HFFc6 (cell line): ENCODE measurements around the gene FMNL2. TPM values are rescaled to one million over a fixed set of nuclear protein-coding genes. Genes with fewer than 3 reads are reported as not detected.
A peak's percentile ranks its signal among the peaks of the same experiment; 100 is the strongest.

Experiments used
- DNase-seq: peaks from one replicate; pipeline ENCODE4 v3.0.0-alpha.2; 2018
- H3K27ac Mint-ChIP-seq: 2 replicates; pipeline ENCODE4 v1.8.0; 2020; ENCODE audit warnings: mild to moderate bottlenecking, mixed read lengths
- H3K27me3 Mint-ChIP-seq: 2 replicates; pipeline ENCODE4 v1.8.0; 2021; ENCODE audit warnings: mild to moderate bottlenecking, moderate library complexity, mixed read lengths; ENCODE audit not compliant: insufficient read depth
- H3K36me3 Mint-ChIP-seq: 2 replicates; pipeline ENCODE4 v1.8.0; 2021; ENCODE audit warnings: low read depth, mixed read lengths
- H3K4me1 Mint-ChIP-seq: 2 replicates; pipeline ENCODE4 v1.8.0; 2020; ENCODE audit warnings: low read depth, mixed read lengths
- H3K4me3 Mint-ChIP-seq: 2 replicates; pipeline ENCODE4 v1.8.0; 2020; ENCODE audit warnings: mild to moderate bottlenecking, moderate library complexity, mixed read lengths
- H3K9me3 Mint-ChIP-seq: 2 replicates; pipeline ENCODE4 v1.8.0; 2020; ENCODE audit warnings: mild to moderate bottlenecking, mixed read lengths
- total RNA-seq, 6 experiments: library from RNA; stranded (reverse); fragmentation: NEBNext Ultra II Directional; extraction: Animal tissue kit (Norgen Biotek cat#: 25700); gene quantifications; 2 replicates in 1 of 6; 3 replicates in 5 of 6; pipeline ENCODE4 v1.2.3, GENCODE V29; 2021
- TF ChIP-seq, protein P1 (sequence below): fragments of 200-600 bp; sonication (generic); IDR thresholded peaks from 2 replicates; pipeline ENCODE4 v1.5.0; 2021; ENCODE audit warnings: antibody characterized with exemption, mild to moderate bottlenecking

Gene FMNL2
- total RNA-seq, 6 experiments from 2014 or later, result 13.7 to 20.9 (median 16.0) TPM

DNA sequence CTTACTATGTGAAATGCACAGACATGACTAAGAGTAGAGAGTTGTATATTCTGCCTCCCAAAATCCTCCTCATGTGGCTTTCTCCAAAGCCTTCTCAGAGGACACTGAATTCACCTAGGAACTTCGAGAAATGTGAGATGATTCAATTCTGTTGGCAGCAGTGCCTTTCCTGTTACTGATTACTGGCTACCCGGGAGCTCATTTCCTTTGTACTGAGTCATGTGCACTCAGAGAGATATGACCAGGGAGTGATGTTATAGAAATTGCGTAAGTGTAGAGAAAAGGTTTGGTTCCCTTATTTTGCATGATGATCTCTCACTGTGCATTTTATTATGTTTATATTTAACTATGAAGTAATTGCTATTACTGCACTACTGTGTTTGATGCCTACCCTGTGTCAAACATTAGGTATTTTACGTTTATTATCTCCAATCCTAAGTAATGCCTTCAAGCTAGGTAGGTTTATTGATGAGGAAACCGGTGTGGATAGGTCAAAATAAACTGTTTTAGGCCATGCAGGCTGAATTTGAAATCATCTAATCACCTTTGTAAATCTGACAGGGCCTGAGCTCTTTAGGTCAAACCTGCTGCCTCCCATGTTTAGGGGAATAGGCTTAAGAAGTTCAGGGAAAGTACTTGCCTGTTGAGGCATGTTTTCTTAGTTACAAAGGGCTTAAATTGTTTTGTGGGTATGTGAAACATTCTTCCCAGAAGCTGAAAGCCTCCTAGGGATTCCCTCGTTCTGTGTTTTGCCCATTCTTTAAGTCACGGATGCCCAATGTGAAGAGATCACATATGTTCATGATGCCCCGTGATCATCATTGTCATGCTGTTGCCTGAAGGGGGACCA, 86.8 kb downstream of the FMNL2 start:
- Mint-ChIP-seq H3K36me3 (no peaks in the 10 kb centered on the region), H3K27me3 (no peaks in the 10 kb centered on the region), H3K27ac (peak overlapping the region; percentile 88), H3K4me3 (peak overlapping the region; percentile 53), H3K4me1 (peaks cover 67% of the 10 kb centered on the region), H3K9me3 (no peaks in the 10 kb centered on the region)
- DNase-seq, result peak; percentile 98
- TF ChIP-seq, protein P1, sequence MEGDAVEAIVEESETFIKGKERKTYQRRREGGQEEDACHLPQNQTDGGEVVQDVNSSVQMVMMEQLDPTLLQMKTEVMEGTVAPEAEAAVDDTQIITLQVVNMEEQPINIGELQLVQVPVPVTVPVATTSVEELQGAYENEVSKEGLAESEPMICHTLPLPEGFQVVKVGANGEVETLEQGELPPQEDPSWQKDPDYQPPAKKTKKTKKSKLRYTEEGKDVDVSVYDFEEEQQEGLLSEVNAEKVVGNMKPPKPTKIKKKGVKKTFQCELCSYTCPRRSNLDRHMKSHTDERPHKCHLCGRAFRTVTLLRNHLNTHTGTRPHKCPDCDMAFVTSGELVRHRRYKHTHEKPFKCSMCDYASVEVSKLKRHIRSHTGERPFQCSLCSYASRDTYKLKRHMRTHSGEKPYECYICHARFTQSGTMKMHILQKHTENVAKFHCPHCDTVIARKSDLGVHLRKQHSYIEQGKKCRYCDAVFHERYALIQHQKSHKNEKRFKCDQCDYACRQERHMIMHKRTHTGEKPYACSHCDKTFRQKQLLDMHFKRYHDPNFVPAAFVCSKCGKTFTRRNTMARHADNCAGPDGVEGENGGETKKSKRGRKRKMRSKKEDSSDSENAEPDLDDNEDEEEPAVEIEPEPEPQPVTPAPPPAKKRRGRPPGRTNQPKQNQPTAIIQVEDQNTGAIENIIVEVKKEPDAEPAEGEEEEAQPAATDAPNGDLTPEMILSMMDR, result peak; percentile 21; the same call in 1 of the 2 replicates

GRCh38 chr2:152423684-152424083, 88.7 kb downstream of the FMNL2 start:
- H3K27ac Mint-ChIP-seq, result no peak overlapping the region
- no peak overlapping the region for H3K4me3 Mint-ChIP-seq
- no peak for DNase-seq
- TF ChIP-seq, protein P1, result no peak
- no peaks in the 10 kb centered on the region for H3K9me3 Mint-ChIP-seq
- no peaks in the 10 kb centered on the region; the same call in 1 of the 2 replicates for H3K27me3 Mint-ChIP-seq
- no peaks in the 10 kb centered on the region for H3K36me3 Mint-ChIP-seq
- H3K4me1 Mint-ChIP-seq, result peaks cover 78% of the 10 kb centered on the region

GRCh38 chr2:152425765-152426727, 91.1 kb downstream of the FMNL2 start:
- TF ChIP-seq, protein P1, result no peak
- Mint-ChIP-seq H3K36me3 (no peaks in the 10 kb centered on the region), H3K4me1 (peaks cover 67% of the 10 kb centered on the region), H3K27ac (peak overlapping the region; percentile 21; the same call in 1 of the 2 replicates), H3K27me3 (no peaks in the 10 kb centered on the region; the same call in 1 of the 2 replicates), H3K4me3 (no peak overlapping the region), H3K9me3 (no peaks in the 10 kb centered on the region)
- no peak for DNase-seq

GRCh38 chr2:152426801-152427200, 91.8 kb downstream of the FMNL2 start:
- Mint-ChIP-seq H3K27me3 (no peaks in the 10 kb centered on the region; the same call in 1 of the 2 replicates), H3K27ac (peak overlapping the region; percentile 75), H3K4me3 (no peak overlapping the region), H3K9me3 (no peaks in the 10 kb centered on the region), H3K36me3 (no peaks in the 10 kb centered on the region), H3K4me1 (peaks cover 67% of the 10 kb centered on the region)
- peak; percentile 38 for DNase-seq
- TF ChIP-seq, protein P1, result no peak

GRCh38 chr2:152427902-152428301, 92.9 kb downstream of the FMNL2 start:
- no peaks in the 10 kb centered on the region for H3K36me3 Mint-ChIP-seq
- H3K9me3 Mint-ChIP-seq, result no peaks in the 10 kb centered on the region
- peaks cover 69% of the 10 kb centered on the region for H3K4me1 Mint-ChIP-seq
- H3K27me3 Mint-ChIP-seq, result no peaks in the 10 kb centered on the region; the same call in none of the 2 replicates
- H3K27ac Mint-ChIP-seq, result no peak overlapping the region
- TF ChIP-seq, protein P1, result no peak
- no peak overlapping the region for H3K4me3 Mint-ChIP-seq
- no peak for DNase-seq
